Measurements from ENCODE around the gene NRARP. TPM values are rescaled to one million over a fixed set of nuclear protein-coding genes. Genes with fewer than 3 reads are reported as not detected.

The NRARP gene
- total RNA-seq, 1 donor from 2014 or later: 9.9 TPM

DNA sequence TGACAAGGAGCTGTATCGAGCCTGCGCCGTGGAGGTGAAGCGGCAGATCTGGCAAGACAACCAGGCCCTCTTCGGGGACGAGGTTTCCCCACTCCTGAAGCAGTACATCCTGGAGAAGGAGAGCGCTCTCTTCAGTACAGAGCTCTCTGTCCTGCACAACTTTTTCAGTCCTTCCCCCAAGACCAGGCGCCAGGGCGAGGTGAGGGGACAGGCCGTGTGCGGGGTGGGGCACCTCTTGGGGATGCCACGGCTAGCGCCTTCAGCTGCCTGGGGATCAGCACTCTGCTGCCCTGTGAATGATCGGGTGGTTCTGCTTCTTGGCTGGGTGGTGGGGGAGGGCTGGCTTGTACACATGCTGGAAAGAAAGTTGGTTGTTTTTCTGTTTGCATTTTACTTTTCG, 45.2 kb downstream of the NRARP start:
- no peak for DNase-seq

- no peak for DNase-seq
Observed at GRCh38 chr9:137256362-137256761, 45.7 kb downstream of the NRARP start.

- DNase-seq: no peak
Observed at GRCh38 chr9:137255448-137256114, 46.5 kb downstream of the NRARP start.

DNA sequence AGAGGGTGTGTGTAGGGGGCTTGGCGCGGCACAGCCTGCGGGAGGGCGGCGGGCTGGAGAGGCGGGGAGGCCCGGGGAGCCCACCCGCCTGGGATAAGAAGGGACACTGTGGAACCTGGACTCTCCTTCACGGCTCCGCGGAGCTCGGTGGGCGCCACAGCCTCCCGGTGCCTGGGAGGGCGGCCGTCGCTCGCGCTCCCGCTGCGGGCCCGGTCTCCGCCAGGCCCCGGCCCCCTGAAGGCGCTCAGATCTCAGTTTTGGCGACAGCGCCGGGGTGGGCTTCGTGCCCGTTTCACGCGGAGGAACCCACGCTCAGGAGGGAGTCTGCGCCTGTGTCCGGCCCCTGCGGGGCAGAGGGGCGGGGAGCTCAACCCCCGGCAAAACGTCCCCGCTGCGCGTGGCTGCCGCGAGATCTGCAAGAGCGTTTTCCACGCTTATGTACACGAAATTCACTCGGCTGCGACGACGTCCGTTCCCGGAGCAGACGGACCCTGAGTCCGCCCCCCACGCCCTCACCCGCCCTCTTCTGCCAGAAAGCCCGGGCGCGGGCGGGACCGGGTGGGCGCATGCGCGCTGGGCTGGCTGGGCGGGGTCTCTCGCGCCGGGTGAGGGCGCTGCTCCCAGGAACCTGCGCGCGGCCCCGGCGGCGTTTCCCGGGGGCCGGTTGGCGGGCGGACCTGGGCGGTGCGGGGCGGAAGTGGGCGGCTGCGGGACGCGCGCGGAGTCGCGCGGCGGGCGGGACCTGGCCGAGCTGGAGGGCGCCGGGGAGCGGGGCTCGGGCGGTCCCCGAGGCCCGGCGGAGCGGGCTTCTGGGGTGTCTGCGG, 47.2 kb downstream of the NRARP start, which contains the start of gene NELFB:
TSS of gene NELFB (plus strand) at position 704 of the 824 bp plus-strand sequence.
- peak; percentile 82 for DNase-seq

- no peak for DNase-seq
Observed at GRCh38 chr9:137253717-137254623, 48.1 kb downstream of the NRARP start.

DNA sequence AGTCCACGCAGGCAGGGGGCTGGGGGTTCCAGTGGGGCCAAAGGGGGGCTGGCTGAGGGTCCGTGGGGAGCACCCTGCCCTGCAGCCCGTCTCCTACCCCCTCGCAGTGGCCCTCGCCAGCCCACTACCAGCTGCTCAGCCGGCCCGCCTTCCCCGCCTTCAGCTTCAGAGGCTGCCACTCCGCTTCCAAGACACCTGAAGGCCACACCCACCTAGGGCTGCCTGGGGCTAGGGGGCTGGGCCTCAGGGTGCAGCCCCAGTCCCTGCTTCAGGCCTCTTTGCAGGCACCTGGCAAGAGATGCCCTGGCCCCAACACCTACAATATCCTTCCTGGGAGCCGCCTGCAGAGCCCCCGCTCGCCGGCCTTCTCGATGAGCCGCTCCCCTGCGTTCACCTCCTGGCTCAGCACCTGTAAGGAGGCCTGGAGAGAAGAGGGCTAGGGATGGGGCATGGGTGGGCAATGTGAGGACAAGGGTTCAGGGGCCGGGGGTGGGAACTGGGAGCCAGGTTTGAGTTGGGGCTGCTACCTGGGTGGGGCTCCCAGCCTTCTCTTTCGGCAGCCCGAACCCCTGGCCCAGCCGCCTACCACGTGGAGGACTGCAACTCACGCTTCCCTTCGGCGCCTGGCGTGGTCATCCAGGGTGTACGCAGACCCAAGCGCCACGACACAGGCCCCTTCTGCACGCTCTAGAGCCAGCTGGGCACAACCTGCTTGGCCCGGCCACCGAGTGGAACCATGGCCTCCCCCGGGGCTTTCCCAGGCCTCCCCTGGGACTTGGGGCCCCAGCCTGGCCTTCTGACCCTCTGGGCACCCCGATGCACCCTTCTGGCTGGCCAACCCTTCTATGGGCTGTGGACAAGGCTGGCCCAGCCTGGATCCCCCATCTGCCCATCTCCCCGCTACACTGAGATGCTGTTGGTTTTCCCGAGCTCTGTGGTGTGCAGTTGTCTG, 49.2 kb downstream of the NRARP start:
- DNase-seq: no peak

DNA sequence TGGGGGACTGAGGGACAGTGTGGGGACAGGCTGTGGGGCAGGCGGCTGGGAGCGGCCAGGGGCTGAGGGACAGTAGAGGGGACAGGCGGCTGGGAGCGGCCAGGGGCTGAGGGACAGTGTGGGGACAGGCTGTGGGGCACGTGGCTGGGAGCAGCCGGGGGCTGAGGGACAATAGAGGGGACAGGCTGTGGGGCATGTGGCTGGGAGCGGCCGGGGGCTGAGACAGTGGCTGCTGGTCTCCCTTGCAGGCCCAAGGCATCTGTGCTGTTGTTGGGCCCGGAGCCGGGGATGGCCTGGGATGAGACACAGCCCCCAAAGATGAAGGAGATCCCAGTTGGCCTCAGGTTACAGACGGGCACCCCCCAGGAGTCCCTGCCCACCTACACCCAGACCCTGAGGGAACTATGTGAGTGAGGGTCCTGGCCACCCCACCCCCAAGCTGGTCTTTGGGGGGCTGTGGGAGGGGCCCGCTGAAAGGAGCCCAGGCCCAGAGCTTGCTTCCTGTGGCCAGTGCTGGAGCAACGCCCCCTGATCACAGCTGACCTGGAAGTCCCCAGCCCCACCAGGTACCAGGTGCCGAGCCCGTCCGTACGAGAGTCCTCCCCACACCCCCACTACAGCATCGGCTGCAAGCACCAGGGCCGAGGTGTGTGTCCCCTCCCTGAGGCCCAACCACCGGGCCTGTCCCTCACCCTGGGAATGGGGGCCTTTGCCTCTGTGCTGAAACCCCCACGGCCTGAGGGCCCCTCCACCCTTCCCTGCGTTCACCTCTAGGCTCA, 50.4 kb downstream of the NRARP start:
- no peak for DNase-seq

- DNase-seq: no peak
Observed at GRCh38 chr9:137251194-137251461, 50.9 kb downstream of the NRARP start, which contains the start of gene STPG3. Gene STPG3 (plus strand): TSS chr9:137251286. CDS start chr9:137251287, 1 bp downstream.

DNA sequence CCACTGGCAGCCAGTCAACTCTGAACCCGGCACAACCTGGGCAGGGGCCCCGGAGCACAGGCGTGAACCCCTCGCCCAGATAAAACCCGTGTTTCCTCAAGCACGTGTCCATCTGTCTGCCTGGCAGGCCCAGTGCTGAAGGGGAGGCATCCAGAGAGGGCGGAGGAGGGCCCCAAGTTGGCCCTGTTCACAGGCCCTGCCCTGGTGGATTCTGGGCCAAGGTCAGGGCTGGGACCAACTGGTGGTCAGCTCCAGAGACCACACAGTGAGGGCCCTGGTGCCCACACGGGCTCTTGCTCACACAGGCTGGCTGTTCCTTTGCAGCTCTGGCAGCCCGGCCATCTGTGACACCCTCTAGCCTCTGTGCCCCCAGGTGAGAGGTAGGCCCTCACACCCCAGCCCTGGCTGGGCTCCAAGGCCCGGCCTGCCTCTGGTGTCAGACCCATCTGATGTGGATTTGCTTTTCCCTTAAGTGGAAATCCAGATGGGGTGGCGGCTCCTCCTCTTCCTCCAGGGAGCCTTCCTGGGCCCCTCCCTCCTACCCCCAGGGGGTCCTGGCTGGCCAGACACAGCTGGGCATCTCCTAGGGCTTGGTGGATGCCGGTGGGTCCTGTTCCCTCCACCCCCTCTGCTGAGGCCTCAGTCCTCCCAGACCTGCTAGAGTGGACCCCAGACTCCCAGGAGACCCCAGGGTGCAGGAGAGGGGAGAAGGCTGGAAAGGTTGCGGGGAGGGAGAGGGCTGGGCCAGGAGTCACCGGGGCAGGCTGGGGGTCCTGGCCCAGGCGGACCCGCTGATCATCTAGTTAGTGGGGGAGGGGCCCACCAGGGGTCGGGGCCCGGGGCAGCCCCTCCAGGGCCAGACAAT, 51.5 kb downstream of the NRARP start:
- no peak for DNase-seq

Other genes starting within 250 kb of the NRARP start
- 8.0 TPM for gene ENTPD2, start 248.2 kb downstream of the NRARP start, total RNA-seq
- gene SAPCD2, start 231.7 kb downstream of the NRARP start, total RNA-seq: 5.8 TPM
- gene UAP1L1, start 224.8 kb downstream of the NRARP start, total RNA-seq: 5.4 TPM
- 39.5 TPM for gene MAN1B1, start 215.3 kb downstream of the NRARP start, total RNA-seq
- gene DPP7, start 187.5 kb downstream of the NRARP start, total RNA-seq: 32.4 TPM
- 0.89 TPM for gene GRIN1, start 163.1 kb downstream of the NRARP start, total RNA-seq
- not detected for gene LRRC26, start 132.2 kb downstream of the NRARP start, total RNA-seq
- gene TMEM210, start 130.2 kb downstream of the NRARP start, total RNA-seq: not detected
- 22.0 TPM for gene ANAPC2, start 113.7 kb downstream of the NRARP start, total RNA-seq
- gene SSNA1, start 113.6 kb downstream of the NRARP start, total RNA-seq: 24.1 TPM
- gene TPRN, start 101.5 kb downstream of the NRARP start, total RNA-seq: 3.4 TPM
- gene TMEM203, start 96.6 kb downstream of the NRARP start, total RNA-seq: 19.5 TPM
- gene NDOR1, start 96.6 kb downstream of the NRARP start, total RNA-seq: 3.0 TPM
- gene RNF208, start 80.0 kb downstream of the NRARP start, total RNA-seq: 0.20 TPM
- gene CYSRT1, start 77.1 kb downstream of the NRARP start, total RNA-seq: 1.4 TPM
- not detected for gene RNF224, start 74.8 kb downstream of the NRARP start, total RNA-seq
- gene SLC34A3, start 71.4 kb downstream of the NRARP start, total RNA-seq: not detected
- 97.1 TPM for gene TUBB4B, start 61.0 kb downstream of the NRARP start, total RNA-seq
- not detected for gene STPG3, start 51.0 kb downstream of the NRARP start, total RNA-seq
- 21.3 TPM for gene NELFB, start 46.9 kb downstream of the NRARP start, total RNA-seq
- 1.7 TPM for gene TOR4A, start 24.5 kb downstream of the NRARP start, total RNA-seq
- gene EXD3, start 120.9 kb upstream of the NRARP start, total RNA-seq: 7.6 TPM
- 0.30 TPM for gene NOXA1, start 121.1 kb upstream of the NRARP start, total RNA-seq
- gene ENTPD8, start 139.1 kb upstream of the NRARP start, total RNA-seq: 0.10 TPM
- gene NSMF, start 157.1 kb upstream of the NRARP start, total RNA-seq: 11.6 TPM
- gene PNPLA7, start 248.1 kb upstream of the NRARP start, total RNA-seq: 4.4 TPM
- 22.2 TPM for gene MRPL41, start 249.6 kb upstream of the NRARP start, total RNA-seq

All from skin of body (tissue), 2 donors.